ENCODE data around the gene RAB40C. TPM values are rescaled to one million over a fixed set of nuclear protein-coding genes. Genes with fewer than 3 reads are reported as not detected.
A peak's percentile ranks its signal among the peaks of the same experiment; 100 is the strongest.

The RAB40C gene
- total and polyA plus RNA-seq, 5 donors = 10.9 to 13.4 (median 12.4) TPM

GRCh38 chr16:609316-609715, 19.4 kb downstream of the RAB40C start:
- WGBS = 81% methylated on average over 13 of the region's 13 CpGs
- DNase-seq (peak in 1 of 3 donors; percentile 35), ATAC-seq (peak in 1 of 2 donors; percentile 25)
- no peaks in the 10 kb centered on the region for H3K4me1 ChIP-seq (ENCODE audit: control insufficient read depth, insufficient read depth, low read length)
- H3K9me3 ChIP-seq (ENCODE audit: control insufficient read depth, low read length) = no peaks in the 10 kb centered on the region
- H3K27me3 ChIP-seq (ENCODE audit: control insufficient read depth, insufficient read depth) = no peaks in the 10 kb centered on the region
- no peak overlapping the region for H3K27ac ChIP-seq (ENCODE audit: low read length)
- no peak overlapping the region for H3K4me3 ChIP-seq (ENCODE audit: low read length)
- intact Hi-C loops (cut with DNase I) = no loop called here

- Histone ChIP-seq H3K27ac (ENCODE audit: low read length) (no peak overlapping the region), H3K27me3 (ENCODE audit: control insufficient read depth, insufficient read depth) (no peaks in the 10 kb centered on the region), H3K4me1 (ENCODE audit: control insufficient read depth, insufficient read depth, low read length) (no peaks in the 10 kb centered on the region), H3K9me3 (ENCODE audit: control insufficient read depth, low read length) (no peaks in the 10 kb centered on the region), H3K4me3 (ENCODE audit: low read length) (no peak overlapping the region)
- intact Hi-C loops (cut with DNase I) = no loop called here
- ATAC-seq (peak in 1 of 2 donors; percentile 14), DNase-seq (peak in 1 of 3 donors; percentile 49)
- 90% methylated on average over 14 of the region's 14 CpGs for WGBS
Measured at GRCh38 chr16:609984-610383, 20.1 kb downstream of the RAB40C start.

- no peak overlapping the region for H3K27ac ChIP-seq (ENCODE audit: low read length)
- 68% methylated on average over 28 of the region's 28 CpGs for WGBS
- DNase-seq = peak in 2 of 3 donors; percentile 75 to 81
- peak; percentile 51 to 73 for ATAC-seq
- intact Hi-C loops (cut with DNase I) = no loop called here
- H3K4me1 ChIP-seq (ENCODE audit: control insufficient read depth, insufficient read depth, low read length) = no peaks in the 10 kb centered on the region
- H3K27me3 ChIP-seq (ENCODE audit: control insufficient read depth, insufficient read depth) = no peaks in the 10 kb centered on the region
- no peaks in the 10 kb centered on the region for H3K9me3 ChIP-seq (ENCODE audit: control insufficient read depth, low read length)
- no peak overlapping the region for H3K4me3 ChIP-seq (ENCODE audit: low read length)
Measured at GRCh38 chr16:610513-611381, 20.9 kb downstream of the RAB40C start.

- WGBS = 95% methylated on average over 13 of the region's 13 CpGs
- H3K27me3 ChIP-seq (ENCODE audit: control insufficient read depth, insufficient read depth) = no peaks in the 10 kb centered on the region
- H3K4me1 ChIP-seq (ENCODE audit: control insufficient read depth, insufficient read depth, low read length) = no peaks in the 10 kb centered on the region
- H3K9me3 ChIP-seq (ENCODE audit: control insufficient read depth, low read length) = no peaks in the 10 kb centered on the region
- DNase-seq (peak in 1 of 3 donors; percentile 42), ATAC-seq (no peak)
- H3K27ac ChIP-seq (ENCODE audit: low read length) = no peak overlapping the region
- intact Hi-C loops (cut with DNase I) = no loop called here
- H3K4me3 ChIP-seq (ENCODE audit: low read length) = no peak overlapping the region
Measured at GRCh38 chr16:615122-615521, 25.3 kb downstream of the RAB40C start.

- WGBS = 93% methylated on average over 39 of the region's 39 CpGs
- intact Hi-C loops (cut with DNase I) = no loop called here
- no peaks in the 10 kb centered on the region for H3K9me3 ChIP-seq (ENCODE audit: control insufficient read depth, low read length)
Measured at GRCh38 chr16:616733-617586, 27.1 kb downstream of the RAB40C start.

GRCh38 chr16:617855-618254, 28.0 kb downstream of the RAB40C start:
- Histone ChIP-seq H3K4me1 (ENCODE audit: control insufficient read depth, insufficient read depth, low read length) (peaks cover 2% of the 10 kb centered on the region), H3K27me3 (ENCODE audit: control insufficient read depth, insufficient read depth) (no peaks in the 10 kb centered on the region), H3K9me3 (ENCODE audit: control insufficient read depth, low read length) (no peaks in the 10 kb centered on the region), H3K4me3 (ENCODE audit: low read length) (no peak overlapping the region), H3K27ac (ENCODE audit: low read length) (no peak overlapping the region)
- intact Hi-C loops (cut with DNase I) = no loop called here
- 89% methylated on average over 16 of the region's 16 CpGs for WGBS
- peak in 1 of 3 donors; percentile 44 for DNase-seq
- peak in 1 of 2 donors; percentile 14 for ATAC-seq

More at GRCh38 chr16:616733-617586, 27.1 kb downstream of the RAB40C start:
- H3K4me3 ChIP-seq (ENCODE audit: low read length) = no peak overlapping the region
- H3K27ac ChIP-seq (ENCODE audit: low read length) = no peak overlapping the region
- H3K4me1 ChIP-seq (ENCODE audit: control insufficient read depth, insufficient read depth, low read length) = no peaks in the 10 kb centered on the region
- no peaks in the 10 kb centered on the region for H3K27me3 ChIP-seq (ENCODE audit: control insufficient read depth, insufficient read depth)
- ATAC-seq (peak; percentile 38 to 44), DNase-seq (peak in 1 of 3 donors; percentile 49)

GRCh38 chr16:619476-620100, 29.7 kb downstream of the RAB40C start:
- H3K27me3 ChIP-seq (ENCODE audit: control insufficient read depth, insufficient read depth) = no peaks in the 10 kb centered on the region
- H3K9me3 ChIP-seq (ENCODE audit: control insufficient read depth, low read length) = no peaks in the 10 kb centered on the region
- no peak overlapping the region for H3K27ac ChIP-seq (ENCODE audit: low read length)
- peaks cover 2% of the 10 kb centered on the region for H3K4me1 ChIP-seq (ENCODE audit: control insufficient read depth, insufficient read depth, low read length)
- H3K4me3 ChIP-seq (ENCODE audit: low read length) = no peak overlapping the region
- ATAC-seq (no peak), DNase-seq (peak in 2 of 3 donors; percentile 46 to 50)
- 91% methylated on average over 20 of the region's 20 CpGs for WGBS
- intact Hi-C loops (cut with DNase I) = no loop called here

GRCh38 chr16:620700-621525, 31.0 kb downstream of the RAB40C start:
- no peak overlapping the region for H3K4me3 ChIP-seq (ENCODE audit: low read length)
- no peaks in the 10 kb centered on the region for H3K9me3 ChIP-seq (ENCODE audit: control insufficient read depth, low read length)
- H3K27me3 ChIP-seq (ENCODE audit: control insufficient read depth, insufficient read depth) = no peaks in the 10 kb centered on the region
- WGBS = 82% methylated on average over 41 of the region's 41 CpGs
- ATAC-seq = no peak
- intact Hi-C loops (cut with DNase I) = no loop called here
- H3K27ac ChIP-seq (ENCODE audit: low read length) = no peak overlapping the region
- H3K4me1 ChIP-seq (ENCODE audit: control insufficient read depth, insufficient read depth, low read length) = peaks cover 2% of the 10 kb centered on the region
- DNase-seq = peak in 1 of 3 donors; percentile 25

- 83% methylated on average over 21 of the region's 21 CpGs for WGBS
- H3K27me3 ChIP-seq (ENCODE audit: control insufficient read depth, insufficient read depth) = no peaks in the 10 kb centered on the region
- DNase-seq = peak in 2 of 3 donors; percentile 49 to 51
- intact Hi-C loops (cut with DNase I) = no loop called here
- no peak for ATAC-seq
- peaks cover 2% of the 10 kb centered on the region for H3K4me1 ChIP-seq (ENCODE audit: control insufficient read depth, insufficient read depth, low read length)
- H3K9me3 ChIP-seq (ENCODE audit: control insufficient read depth, low read length) = no peaks in the 10 kb centered on the region
- H3K4me3 ChIP-seq (ENCODE audit: low read length) = no peak overlapping the region
- no peak overlapping the region for H3K27ac ChIP-seq (ENCODE audit: low read length)
Measured at GRCh38 chr16:621526-622105, 31.8 kb downstream of the RAB40C start.

- 92% methylated on average over 17 of the region's 17 CpGs for WGBS
- peak in 1 of 3 donors; percentile 45 for DNase-seq
- H3K27ac ChIP-seq (ENCODE audit: low read length) = no peak overlapping the region
- H3K4me3 ChIP-seq (ENCODE audit: low read length) = no peak overlapping the region
- ATAC-seq = no peak
- peaks cover 2% of the 10 kb centered on the region for H3K4me1 ChIP-seq (ENCODE audit: control insufficient read depth, insufficient read depth, low read length)
- H3K27me3 ChIP-seq (ENCODE audit: control insufficient read depth, insufficient read depth) = no peaks in the 10 kb centered on the region
- intact Hi-C loops (cut with DNase I) = no loop called here
- no peaks in the 10 kb centered on the region for H3K9me3 ChIP-seq (ENCODE audit: control insufficient read depth, low read length)
Measured at GRCh38 chr16:622920-623280, 33.0 kb downstream of the RAB40C start.

All from right cardiac atrium (tissue), 5 donors.